PFSK-1 (cell line): ENCODE results near the gene DLL3.

Source experiments
- POLR2AphosphoS5 ChIP-seq: IDR thresholded peaks from 2 replicates; pipeline ENCODE4 v1.6.1; 2012; ENCODE audit warnings: low read depth, mild to moderate bottlenecking, control low read depth, low read length, moderate library complexity
- SIN3A ChIP-seq: IDR thresholded peaks from 2 replicates; pipeline ENCODE4 v1.6.1; 2012; ENCODE audit warnings: mild to moderate bottlenecking, low read length, moderate library complexity, borderline replicate concordance; ENCODE audit not compliant: insufficient read depth

- TF ChIP-seq POLR2AphosphoS5 = no peak
- no peak for TF ChIP-seq SIN3A
Observed at GRCh38 chr19:39496063-39496462, 2.7 kb upstream of the DLL3 start.
